ENCODE measurements around the gene HMCN2.

- TF ChIP-seq POLR2A (IDR thresholded peaks at IDR 0.05; ENCODE audit: low read length) (no peak), GATA1 (IDR thresholded peaks at IDR 0.05; ENCODE audit: low read depth, low read length) (no peak)
Observed at GRCh38 chr9:130243882-130244170, 21.7 kb upstream of the HMCN2 start.

All from erythroblast (primary cell).